Progenitor cell of endocrine pancreas (in vitro differentiated cells): ENCODE data around the gene UBE2G2. TPM values are rescaled to one million over a fixed set of nuclear protein-coding genes. Genes with fewer than 3 reads are reported as not detected.

ENCODE experiments used
- DNase-seq: peaks from one replicate; pipeline ENCODE4 v3.0.0; 2021; ENCODE audit warnings: low spot score; ENCODE audit not compliant: unreplicated experiment
- H3K27ac Mint-ChIP-seq: 2 replicates; pipeline ENCODE4 v1.8.0; 2021; ENCODE audit warnings: mild to moderate bottlenecking, moderate library complexity, mixed read lengths
- H3K27me3 Mint-ChIP-seq: 2 replicates; pipeline ENCODE4 v1.8.0; 2021; ENCODE audit warnings: mixed read lengths
- H3K36me3 Mint-ChIP-seq: 2 replicates; pipeline ENCODE4 v1.8.0; 2022; ENCODE audit warnings: mixed read lengths; ENCODE audit not compliant: insufficient read depth
- H3K4me1 Mint-ChIP-seq: 2 replicates; pipeline ENCODE4 v1.8.0; 2021; ENCODE audit warnings: low read depth, mixed read lengths
- H3K4me3 Mint-ChIP-seq: 2 replicates; pipeline ENCODE4 v1.8.0; 2021; ENCODE audit warnings: low read depth, mild to moderate bottlenecking, moderate library complexity, mixed read lengths
- H3K9me3 Mint-ChIP-seq: 2 replicates; pipeline ENCODE4 v1.8.0; 2021; ENCODE audit warnings: low read depth, mixed read lengths
- CTCF ChIP-seq: fragments of 200-600 bp; sonication (generic); IDR thresholded peaks from one replicate; pipeline ENCODE4 v1.5.0; 2021; ENCODE audit warnings: antibody characterized with exemption, mild to moderate bottlenecking; ENCODE audit not compliant: unreplicated experiment
- total RNA-seq: library from RNA; stranded (reverse); gene quantifications from 2 replicates; pipeline ENCODE4 v1.2.1, GENCODE V29; 2021

Gene UBE2G2
- total RNA-seq, 1 donor from 2014 or later = 78.7 TPM

GRCh38 chr21:44749759-44750674, 51.6 kb downstream of the UBE2G2 start:
- no peak overlapping the region for H3K4me3 Mint-ChIP-seq
- H3K4me1 Mint-ChIP-seq = peaks cover 2% of the 10 kb centered on the region
- H3K27me3 Mint-ChIP-seq = peaks cover 31% of the 10 kb centered on the region
- no peaks in the 10 kb centered on the region for H3K36me3 Mint-ChIP-seq
- no peak for DNase-seq
- H3K9me3 Mint-ChIP-seq = peaks cover 4% of the 10 kb centered on the region
- no peak overlapping the region for H3K27ac Mint-ChIP-seq
- no peak for TF ChIP-seq CTCF

DNA sequence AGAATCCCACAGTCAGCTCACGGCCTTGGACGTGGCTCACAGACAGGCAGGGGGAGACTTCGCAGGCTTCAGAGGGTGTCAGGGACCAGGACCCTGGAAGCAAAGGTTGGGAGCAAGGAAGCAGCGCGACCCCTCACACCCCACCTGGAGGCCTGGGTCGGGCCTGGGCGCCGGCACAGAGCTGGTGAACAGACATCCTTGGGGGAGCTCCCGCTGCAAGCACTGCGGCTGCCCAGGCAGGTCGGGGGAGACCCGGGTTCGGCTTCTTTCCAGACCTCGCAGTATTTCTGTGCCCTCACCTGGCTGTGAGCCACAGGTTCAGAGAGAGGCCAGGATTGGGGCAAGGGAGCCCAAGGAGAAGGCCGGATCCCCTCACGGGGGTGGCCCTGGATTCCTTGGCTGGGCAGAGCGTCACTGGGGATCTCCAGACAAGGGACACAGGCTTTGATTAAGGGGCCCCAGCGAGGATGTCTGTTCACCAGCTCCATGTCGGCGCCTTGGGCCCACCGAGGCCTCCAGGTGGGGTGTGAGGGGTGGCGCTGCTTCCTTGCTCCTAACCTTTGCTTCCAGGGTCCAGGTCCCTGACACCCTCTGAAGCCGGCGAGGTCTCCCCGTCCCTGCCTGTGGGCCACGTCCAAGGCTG, 52.4 kb downstream of the UBE2G2 start:
- TF ChIP-seq CTCF = no peak
- H3K4me3 Mint-ChIP-seq = peak overlapping the region; percentile 29
- H3K36me3 Mint-ChIP-seq = no peaks in the 10 kb centered on the region
- H3K4me1 Mint-ChIP-seq = peaks cover 2% of the 10 kb centered on the region
- H3K27me3 Mint-ChIP-seq = peaks cover 31% of the 10 kb centered on the region
- no peak for DNase-seq
- H3K9me3 Mint-ChIP-seq = no peaks in the 10 kb centered on the region
- no peak overlapping the region for H3K27ac Mint-ChIP-seq

GRCh38 chr21:44748621-44749020, 53.0 kb downstream of the UBE2G2 start:
- Mint-ChIP-seq H3K4me1 (peaks cover 2% of the 10 kb centered on the region), H3K27ac (no peak overlapping the region), H3K36me3 (no peaks in the 10 kb centered on the region), H3K9me3 (no peaks in the 10 kb centered on the region), H3K4me3 (peak overlapping the region; percentile 29), H3K27me3 (peaks cover 29% of the 10 kb centered on the region)
- DNase-seq = no peak
- no peak for TF ChIP-seq CTCF

DNA sequence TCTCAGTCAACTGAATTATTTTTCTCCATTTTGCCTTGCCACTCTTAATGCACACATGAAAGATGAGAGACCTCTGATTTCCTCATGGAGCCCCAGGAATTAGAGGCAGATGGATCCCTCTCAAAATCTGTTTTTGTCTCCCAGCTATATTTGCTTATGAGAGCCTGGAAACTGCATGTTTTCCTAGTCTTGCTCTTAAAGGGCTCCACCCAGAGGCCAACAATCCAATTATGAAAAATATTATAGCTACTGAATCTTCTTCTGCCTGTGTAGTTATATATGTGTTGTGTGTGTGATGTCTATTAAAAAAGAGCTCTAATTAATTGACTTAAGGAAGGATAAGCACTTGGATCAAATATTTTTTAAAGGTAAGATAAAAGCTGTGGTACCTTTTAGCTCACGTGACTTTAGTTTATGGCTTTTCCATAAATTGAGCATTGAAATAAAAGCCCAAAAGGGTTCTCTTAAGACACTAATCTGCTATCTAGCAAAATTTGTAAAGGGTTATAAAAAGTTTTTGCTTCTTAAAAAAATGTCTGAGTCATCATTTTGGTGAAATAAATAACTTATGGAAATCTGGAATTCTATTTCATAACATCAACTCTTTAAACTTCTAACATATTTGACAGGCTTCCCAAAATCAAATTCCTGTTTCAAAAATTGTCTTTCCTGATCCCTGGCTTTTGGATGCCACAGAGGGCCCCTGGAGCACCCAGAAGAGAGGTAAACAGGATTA, 59.0 kb downstream of the UBE2G2 start:
- H3K9me3 Mint-ChIP-seq = peaks cover 3% of the 10 kb centered on the region
- no peaks in the 10 kb centered on the region for H3K4me1 Mint-ChIP-seq
- no peak for DNase-seq
- peaks cover 19% of the 10 kb centered on the region for H3K27me3 Mint-ChIP-seq
- no peak overlapping the region for H3K27ac Mint-ChIP-seq
- peak; percentile 13 for TF ChIP-seq CTCF
- no peak overlapping the region for H3K4me3 Mint-ChIP-seq
- no peaks in the 10 kb centered on the region for H3K36me3 Mint-ChIP-seq

- no peaks in the 10 kb centered on the region for H3K4me1 Mint-ChIP-seq
- no peak for DNase-seq
- peaks cover 22% of the 10 kb centered on the region for H3K27me3 Mint-ChIP-seq
- no peak overlapping the region for H3K4me3 Mint-ChIP-seq
- no peak overlapping the region for H3K27ac Mint-ChIP-seq
- no peaks in the 10 kb centered on the region for H3K36me3 Mint-ChIP-seq
- peaks cover 3% of the 10 kb centered on the region for H3K9me3 Mint-ChIP-seq
- no peak for TF ChIP-seq CTCF
These were observed 59.7 kb downstream of the UBE2G2 start for GRCh38 chr21:44741921-44742320.
